ENCODE data around the gene PAQR8. TPM values are rescaled to one million over a fixed set of nuclear protein-coding genes. Genes with fewer than 3 reads are reported as not detected.
A peak's percentile ranks its signal among the peaks of the same experiment; 100 is the strongest.

Gene PAQR8
- total RNA-seq, 4 donors from 2014 or later = 9.1 to 300 (median 210) TPM

DNA sequence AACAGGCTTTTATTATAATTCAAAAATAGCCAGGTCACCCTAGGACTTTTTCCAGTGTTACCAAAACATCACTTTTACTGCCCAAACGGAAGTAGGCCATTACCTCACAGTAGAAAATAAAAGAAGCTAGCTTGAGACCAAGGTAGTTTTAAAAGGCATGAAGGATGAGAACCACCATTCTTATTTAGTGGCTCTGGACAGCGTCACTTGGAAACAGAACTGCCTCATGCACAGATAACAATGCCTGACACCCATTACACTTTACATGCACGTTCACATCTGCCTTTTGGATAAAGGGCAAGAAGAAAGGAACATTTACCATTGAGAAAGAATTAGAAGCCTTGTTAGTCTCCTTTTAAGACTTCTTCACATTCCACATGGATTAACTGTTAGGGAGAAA is 1.9 kb upstream of the PAQR8 start:
- H3K27ac ChIP-seq = peak overlapping the region in 2 of 4 donors; percentile 90 to 95
- H3K4me1 ChIP-seq = peaks cover 0 to 24% (median 2%) of the 10 kb centered on the region in 4 donors
- no peak for TF ChIP-seq POLR2A (IDR thresholded peaks at IDR 0.05)
- TF ChIP-seq, protein P1, sequence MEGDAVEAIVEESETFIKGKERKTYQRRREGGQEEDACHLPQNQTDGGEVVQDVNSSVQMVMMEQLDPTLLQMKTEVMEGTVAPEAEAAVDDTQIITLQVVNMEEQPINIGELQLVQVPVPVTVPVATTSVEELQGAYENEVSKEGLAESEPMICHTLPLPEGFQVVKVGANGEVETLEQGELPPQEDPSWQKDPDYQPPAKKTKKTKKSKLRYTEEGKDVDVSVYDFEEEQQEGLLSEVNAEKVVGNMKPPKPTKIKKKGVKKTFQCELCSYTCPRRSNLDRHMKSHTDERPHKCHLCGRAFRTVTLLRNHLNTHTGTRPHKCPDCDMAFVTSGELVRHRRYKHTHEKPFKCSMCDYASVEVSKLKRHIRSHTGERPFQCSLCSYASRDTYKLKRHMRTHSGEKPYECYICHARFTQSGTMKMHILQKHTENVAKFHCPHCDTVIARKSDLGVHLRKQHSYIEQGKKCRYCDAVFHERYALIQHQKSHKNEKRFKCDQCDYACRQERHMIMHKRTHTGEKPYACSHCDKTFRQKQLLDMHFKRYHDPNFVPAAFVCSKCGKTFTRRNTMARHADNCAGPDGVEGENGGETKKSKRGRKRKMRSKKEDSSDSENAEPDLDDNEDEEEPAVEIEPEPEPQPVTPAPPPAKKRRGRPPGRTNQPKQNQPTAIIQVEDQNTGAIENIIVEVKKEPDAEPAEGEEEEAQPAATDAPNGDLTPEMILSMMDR (IDR thresholded peaks at IDR 0.05) = no peak

DNA sequence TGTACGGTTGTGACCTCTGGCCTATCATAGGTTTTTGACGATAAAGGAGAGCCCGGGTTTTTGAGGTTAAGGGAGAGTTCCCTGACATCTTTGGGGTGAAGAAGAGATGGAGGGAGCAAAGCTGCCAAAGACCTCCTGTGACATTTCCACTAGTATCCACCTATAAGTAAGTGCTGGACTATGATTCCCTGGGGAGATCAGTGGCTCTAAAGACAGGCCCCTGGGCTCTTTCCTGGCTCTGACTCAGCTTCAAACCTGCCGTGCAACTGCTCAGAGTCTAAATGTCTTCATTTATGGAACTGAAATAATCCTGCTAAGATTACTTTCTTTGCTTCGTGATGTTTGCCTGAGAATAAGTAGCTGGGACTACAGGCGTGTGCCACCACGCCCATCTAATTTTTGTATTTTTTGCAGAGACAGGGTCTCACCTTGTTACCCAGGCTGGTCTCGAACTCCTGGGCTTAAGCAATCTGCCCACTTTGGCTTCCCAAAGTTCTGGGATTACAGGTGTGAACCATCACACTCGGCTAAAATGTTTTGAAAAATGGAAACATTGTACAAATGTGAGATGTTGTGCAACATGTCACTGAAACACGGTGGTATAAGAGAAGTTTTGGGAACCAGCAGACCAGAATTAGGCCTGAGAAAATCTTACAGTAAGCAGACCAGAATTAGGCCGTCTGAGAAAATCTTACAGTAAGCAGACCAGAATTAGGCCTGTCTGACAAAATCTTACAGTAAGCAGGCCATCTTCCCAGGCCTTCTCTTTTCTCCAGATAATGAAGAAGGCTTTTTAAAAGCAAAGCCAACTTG is 1.1 kb upstream of the PAQR8 start:
- H3K4me1 ChIP-seq = peaks cover 0 to 24% (median 2%) of the 10 kb centered on the region in 4 donors
- H3K27me3 ChIP-seq = no peaks in the 10 kb centered on the region
- H3K4me3 ChIP-seq = peak overlapping the region in 1 of 4 donors; percentile 85
- H3K36me3 ChIP-seq = no peaks in the 10 kb centered on the region
- TF ChIP-seq POLR2A (IDR thresholded peaks at IDR 0.05) = no peak
- TF ChIP-seq, protein P1 (IDR thresholded peaks at IDR 0.05) = no peak
- no peaks in the 10 kb centered on the region for H3K9me3 ChIP-seq
- peak overlapping the region; percentile 90 to 95 (median 92) for H3K27ac ChIP-seq
- peak in 1 of 3 donors; percentile 64 for DNase-seq

More for the DNA sequence above, 1.9 kb upstream of the PAQR8 start:
- H3K9me3 ChIP-seq = no peaks in the 10 kb centered on the region
- DNase-seq = no peak
- H3K27me3 ChIP-seq = no peaks in the 10 kb centered on the region
- H3K4me3 ChIP-seq = no peak overlapping the region
- H3K36me3 ChIP-seq = no peaks in the 10 kb centered on the region

DNA sequence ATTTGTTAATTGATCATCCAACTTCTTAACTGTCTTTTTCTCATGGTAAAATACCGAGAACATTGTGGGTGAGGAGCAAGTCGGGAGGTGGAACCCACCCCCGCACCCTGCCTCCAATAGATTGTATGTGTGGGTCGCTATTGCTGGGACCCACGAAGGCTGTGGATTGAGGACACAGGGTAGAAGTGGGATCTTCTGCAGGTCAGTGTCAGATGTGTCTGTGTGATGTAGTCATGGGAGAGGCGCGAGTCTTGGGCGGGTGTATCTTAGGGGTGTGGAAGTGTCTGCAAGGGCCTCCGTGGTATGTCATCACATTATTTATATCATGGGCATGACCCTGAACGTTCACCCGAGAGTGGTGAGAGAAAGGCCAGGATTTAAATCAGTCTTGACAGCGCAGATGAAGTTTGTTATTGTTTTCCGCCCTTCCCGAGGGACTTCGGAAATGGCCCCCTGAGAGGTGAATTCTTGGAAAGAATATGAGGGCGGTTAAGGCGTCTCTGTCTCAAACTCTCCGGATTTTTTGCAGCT is 472 bp upstream of the PAQR8 start:
- Histone ChIP-seq H3K4me3 (peak overlapping the region; percentile 78 to 92 (median 88)), H3K27ac (peak overlapping the region; percentile 90 to 95 (median 92)), H3K36me3 (peaks cover 0 to 4% (median 0%) of the 10 kb centered on the region in 3 donors), H3K4me1 (peaks cover 0 to 24% (median 2%) of the 10 kb centered on the region in 4 donors), H3K27me3 (no peaks in the 10 kb centered on the region), H3K9me3 (no peaks in the 10 kb centered on the region)
- DNase-seq = peak; percentile 47 to 84 (median 77)
- TF ChIP-seq, protein P1 (IDR thresholded peaks at IDR 0.05) = no peak
- no peak for TF ChIP-seq POLR2A (IDR thresholded peaks at IDR 0.05)

DNA sequence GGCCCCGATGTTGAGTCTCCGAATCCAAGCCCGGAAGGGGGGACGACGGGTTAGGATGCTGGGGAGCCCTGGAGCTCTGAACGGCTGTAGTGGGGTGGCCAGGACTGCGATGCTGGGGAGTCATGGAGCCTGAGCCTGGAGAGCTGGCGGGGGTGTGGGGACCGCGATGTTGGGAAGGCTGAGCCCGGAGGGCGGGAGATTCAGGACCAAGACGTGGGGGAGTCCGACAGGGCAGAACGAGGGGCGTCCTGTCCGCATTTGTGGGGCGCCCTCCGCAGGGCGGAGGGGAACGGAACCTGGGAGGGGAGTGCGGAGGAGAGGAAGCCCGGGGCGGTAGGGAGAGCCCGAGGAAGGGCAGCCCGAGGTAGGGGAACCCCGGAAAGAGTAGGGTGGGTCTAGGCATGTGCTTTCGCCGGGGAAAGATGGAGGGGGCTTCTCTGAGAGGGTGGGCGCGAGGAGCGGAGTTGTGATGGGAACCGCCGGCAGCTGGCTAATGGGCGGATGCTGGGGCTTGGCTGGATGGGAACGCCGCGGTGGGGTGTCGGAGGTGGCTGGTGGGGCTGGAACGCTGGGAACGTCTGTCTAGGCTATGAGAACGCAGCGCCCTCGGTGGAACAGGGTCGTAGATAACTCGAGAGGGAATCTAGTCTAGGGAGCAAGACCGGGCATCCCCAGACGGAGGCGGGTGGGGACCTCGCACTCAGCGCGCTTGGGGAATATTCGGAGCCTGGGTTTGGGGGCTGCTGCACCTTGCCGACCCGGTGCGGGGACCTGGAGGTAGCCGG is 684 bp downstream of the PAQR8 start:
- H3K27ac ChIP-seq = peak overlapping the region; percentile 90 to 95 (median 92)
- no peaks in the 10 kb centered on the region for H3K27me3 ChIP-seq
- H3K36me3 ChIP-seq = peaks cover 0 to 16% (median 0%) of the 10 kb centered on the region in 3 donors
- TF ChIP-seq POLR2A (IDR thresholded peaks at IDR 0.05) = no peak
- TF ChIP-seq, protein P1 (IDR thresholded peaks at IDR 0.05) = peak in 2 of 6 experiments; percentile 1 to 7
- DNase-seq = peak; percentile 67 to 77 (median 73)
- H3K4me1 ChIP-seq = peaks cover 0 to 28% (median 2%) of the 10 kb centered on the region in 4 donors
- peak overlapping the region; percentile 78 to 92 (median 88) for H3K4me3 ChIP-seq
- no peaks in the 10 kb centered on the region for H3K9me3 ChIP-seq

DNA sequence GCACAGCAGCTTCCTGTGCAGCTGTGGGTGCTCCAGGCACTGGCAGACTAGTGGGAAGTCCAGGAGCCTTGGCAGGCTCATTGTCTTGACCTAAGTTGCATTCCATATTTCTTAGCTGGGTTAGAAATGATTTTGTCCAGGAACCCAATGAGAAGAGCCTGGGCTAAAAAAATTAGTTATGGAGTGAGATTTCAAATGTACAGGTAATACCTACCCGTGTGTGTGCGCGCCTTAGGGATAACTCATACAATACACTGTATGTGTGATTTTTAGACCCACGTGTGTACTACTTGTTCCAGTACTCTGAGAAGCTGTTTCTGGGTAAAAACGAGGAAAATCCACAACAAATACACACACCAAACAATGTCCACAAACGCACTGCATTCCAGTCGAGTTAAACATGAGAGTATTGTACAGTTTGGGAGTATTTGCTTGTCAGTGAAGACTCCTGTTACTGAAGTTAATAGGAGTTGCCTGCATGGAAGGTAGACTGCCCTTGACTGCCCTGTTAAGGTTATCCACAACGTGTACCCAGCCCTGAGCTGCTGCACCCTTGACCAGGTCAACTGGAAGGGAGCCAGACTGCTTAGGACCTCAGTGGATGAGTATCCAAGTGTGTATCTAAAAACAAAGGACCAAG is 1.4 kb downstream of the PAQR8 start:
- Histone ChIP-seq H3K4me1 (peaks cover 0 to 28% (median 2%) of the 10 kb centered on the region in 4 donors), H3K27me3 (no peaks in the 10 kb centered on the region), H3K9me3 (no peaks in the 10 kb centered on the region), H3K36me3 (peaks cover 0 to 21% (median 0%) of the 10 kb centered on the region in 3 donors), H3K4me3 (peak overlapping the region; percentile 78 to 92 (median 88)), H3K27ac (peak overlapping the region; percentile 90 to 95 (median 92))
- TF ChIP-seq, protein P1 (IDR thresholded peaks at IDR 0.05) = no peak
- TF ChIP-seq POLR2A (IDR thresholded peaks at IDR 0.05) = peak in 1 of 2 donors; percentile 35
- peak in 1 of 3 donors; percentile 79 for DNase-seq

Data from Peyer's patch (tissue), 4 donors.